HepG2 (cell line): Measurements from ENCODE around the gene ABCC9.

ENCODE experiments used
- CTCF ChIP-seq: sonication (generic); formaldehyde crosslinking; IDR thresholded peaks from 2 replicates; pipeline ENCODE4 v1.5.0; 2020; ENCODE audit warnings: mild to moderate bottlenecking, missing genetic modification reagents, moderate library complexity
- GATAD2A ChIP-seq: IDR thresholded peaks from 2 replicates; pipeline ENCODE4 v1.6.1; 2016
- HMGXB3 ChIP-seq: sonication (generic); formaldehyde crosslinking; IDR thresholded peaks from 2 replicates; pipeline ENCODE4 v1.4.0; 2020; ENCODE audit warnings: missing genetic modification reagents, borderline replicate concordance
- MXD1 ChIP-seq: sonication (generic); formaldehyde crosslinking; IDR thresholded peaks from 2 replicates; pipeline ENCODE4 v1.4.0; 2020; ENCODE audit warnings: mild to moderate bottlenecking, missing genetic modification reagents
- POLR2AphosphoS5 ChIP-seq: IDR thresholded peaks from 2 replicates; pipeline ENCODE4 v1.6.1; 2012; ENCODE audit warnings: low read depth, low read length
- RFX5 ChIP-seq: IDR thresholded peaks from 2 replicates; pipeline ENCODE4 v1.6.1; 2011; ENCODE audit warnings: low read depth, low read length, improper control_type of control experiment
- SIX1 ChIP-seq: sonication (generic); formaldehyde crosslinking; IDR thresholded peaks from 2 replicates; pipeline ENCODE4 v1.4.0; 2020; ENCODE audit warnings: missing genetic modification reagents, borderline replicate concordance
- SUZ12 ChIP-seq: fragments of 150-350 bp; IDR thresholded peaks from 2 replicates; pipeline ENCODE4 v1.6.1; 2014; ENCODE audit warnings: low read depth, low read length
- ZNF543 ChIP-seq: sonication (generic); formaldehyde crosslinking; IDR thresholded peaks from 2 replicates; pipeline ENCODE4 v1.4.0; 2020; ENCODE audit warnings: mild to moderate bottlenecking, missing genetic modification reagents
- ZNF879 ChIP-seq: sonication (generic); formaldehyde crosslinking; IDR thresholded peaks from 2 replicates; pipeline ENCODE4 v1.8.1; 2023; ENCODE audit warnings: missing genetic modification reagents

GRCh38 chr12:21972055-21972454, 30.8 kb upstream of the ABCC9 start:
- no peak for TF ChIP-seq HMGXB3 (CRISPR knock-in tag)
- no peak for TF ChIP-seq CTCF (CRISPR knock-in tag)
- no peak for TF ChIP-seq POLR2AphosphoS5
- no peak for TF ChIP-seq SIX1 (CRISPR knock-in tag)
- TF ChIP-seq RFX5: no peak
- no peak for TF ChIP-seq ZNF879 (CRISPR knock-in tag)
- no peak for TF ChIP-seq MXD1 (CRISPR knock-in tag)
- no peak for TF ChIP-seq GATAD2A (CRISPR knock-in tag)
- no peak for TF ChIP-seq ZNF543 (CRISPR knock-in tag)
- no peak for TF ChIP-seq SUZ12
